Fibroblast of pulmonary artery (primary cell): ENCODE measurements around the gene HDAC4.

Source experiments
- DNase-seq: peaks from one replicate; pipeline ENCODE4 v3.0.0-alpha.2; 2010; ENCODE audit warnings: low read depth
- H3K4me3 ChIP-seq: replicated peaks from 2 replicates; pipeline ENCODE4 v1.5.1; 2011; ENCODE audit warnings: low read depth, mild to moderate bottlenecking, control low read depth, low read length, moderate library complexity
- TF ChIP-seq, protein P1 (sequence below): IDR thresholded peaks from 2 replicates; pipeline ENCODE4 v1.5.1; 2011; ENCODE audit warnings: mild to moderate bottlenecking, control low read depth, low read length, inconsistent platforms; ENCODE audit errors: missing control alignments

HDAC4 gene

DNA sequence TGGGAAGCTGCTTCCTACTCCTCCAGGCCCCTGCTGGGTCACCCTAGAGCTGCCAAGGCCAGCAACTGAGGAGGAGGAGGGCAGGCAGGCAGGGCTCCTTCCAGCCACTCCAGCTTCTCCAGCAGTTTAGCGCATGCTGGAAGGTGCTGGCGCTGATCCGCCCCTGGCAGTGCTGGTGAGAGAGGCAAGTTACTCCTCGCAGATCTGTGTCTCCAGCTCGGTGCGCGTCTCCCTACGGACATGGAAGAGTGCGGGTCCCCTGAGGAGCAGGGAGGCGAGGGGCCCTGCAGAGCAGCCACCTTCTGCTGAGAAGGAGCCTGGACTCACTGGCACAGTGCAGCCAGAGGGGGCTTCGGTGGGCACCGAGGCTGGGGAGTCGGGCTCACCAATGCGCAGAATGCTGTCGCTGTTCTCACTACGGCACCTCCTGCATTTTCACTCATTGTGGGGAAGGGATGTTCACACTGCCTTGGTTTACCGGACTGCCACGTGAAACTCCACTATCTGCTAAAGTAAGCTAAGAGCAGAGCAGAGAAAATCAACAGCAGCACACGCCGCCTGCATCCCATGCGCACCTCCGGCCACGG lies 206.0 kb downstream of the HDAC4 start:
- H3K4me3 ChIP-seq = no peak overlapping the region
- TF ChIP-seq, protein P1, sequence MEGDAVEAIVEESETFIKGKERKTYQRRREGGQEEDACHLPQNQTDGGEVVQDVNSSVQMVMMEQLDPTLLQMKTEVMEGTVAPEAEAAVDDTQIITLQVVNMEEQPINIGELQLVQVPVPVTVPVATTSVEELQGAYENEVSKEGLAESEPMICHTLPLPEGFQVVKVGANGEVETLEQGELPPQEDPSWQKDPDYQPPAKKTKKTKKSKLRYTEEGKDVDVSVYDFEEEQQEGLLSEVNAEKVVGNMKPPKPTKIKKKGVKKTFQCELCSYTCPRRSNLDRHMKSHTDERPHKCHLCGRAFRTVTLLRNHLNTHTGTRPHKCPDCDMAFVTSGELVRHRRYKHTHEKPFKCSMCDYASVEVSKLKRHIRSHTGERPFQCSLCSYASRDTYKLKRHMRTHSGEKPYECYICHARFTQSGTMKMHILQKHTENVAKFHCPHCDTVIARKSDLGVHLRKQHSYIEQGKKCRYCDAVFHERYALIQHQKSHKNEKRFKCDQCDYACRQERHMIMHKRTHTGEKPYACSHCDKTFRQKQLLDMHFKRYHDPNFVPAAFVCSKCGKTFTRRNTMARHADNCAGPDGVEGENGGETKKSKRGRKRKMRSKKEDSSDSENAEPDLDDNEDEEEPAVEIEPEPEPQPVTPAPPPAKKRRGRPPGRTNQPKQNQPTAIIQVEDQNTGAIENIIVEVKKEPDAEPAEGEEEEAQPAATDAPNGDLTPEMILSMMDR = no peak
- no peak for DNase-seq

DNA sequence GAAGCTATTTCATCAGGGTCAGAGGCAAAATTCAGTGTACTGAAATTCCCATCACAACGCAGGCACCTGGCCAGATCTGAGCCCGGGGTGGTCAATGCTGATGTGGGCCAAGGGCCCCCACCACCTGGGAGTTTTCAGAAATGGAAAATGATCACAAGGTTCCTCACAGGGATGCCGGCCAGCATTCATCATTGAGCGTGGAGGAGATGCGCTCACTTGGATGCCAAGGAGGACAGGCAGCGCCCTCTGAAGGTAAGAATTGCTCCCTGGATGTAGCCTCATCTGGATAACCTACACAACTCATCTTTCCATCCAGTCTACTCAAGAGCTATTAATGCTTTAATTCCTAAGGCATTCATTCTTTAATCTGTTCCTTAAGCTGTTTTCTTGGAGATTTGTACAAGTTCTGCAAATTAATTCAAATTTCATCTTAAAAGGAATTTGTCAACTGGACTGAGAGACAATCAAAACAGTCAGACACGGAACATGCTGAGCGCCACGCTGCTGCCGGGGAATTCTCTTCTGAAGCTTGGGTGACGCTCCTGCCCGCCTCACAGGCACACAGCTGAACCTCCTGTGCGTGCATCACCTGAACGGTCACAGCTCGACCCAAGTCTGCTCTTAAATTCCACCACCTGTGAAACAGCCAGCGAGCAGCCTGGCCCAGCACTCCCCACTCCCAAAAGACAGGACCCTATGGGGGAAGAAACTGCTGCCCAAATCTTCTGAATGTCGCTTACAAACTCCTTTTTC lies 206.7 kb downstream of the HDAC4 start:
- DNase-seq = no peak
- no peak overlapping the region for H3K4me3 ChIP-seq
- TF ChIP-seq, protein P1 = peak; percentile 11

- no peak for DNase-seq
- TF ChIP-seq, protein P1 = no peak
- no peak overlapping the region for H3K4me3 ChIP-seq
Observed at GRCh38 chr2:239193401-239193811, 207.4 kb downstream of the HDAC4 start.

GRCh38 chr2:239192975-239193374 lies 207.8 kb downstream of the HDAC4 start:
- no peak for DNase-seq
- TF ChIP-seq, protein P1 = no peak

GRCh38 chr2:239192456-239192855 lies 208.4 kb downstream of the HDAC4 start:
- H3K4me3 ChIP-seq = no peak overlapping the region
- no peak for DNase-seq
- TF ChIP-seq, protein P1 = no peak

More at GRCh38 chr2:239192975-239193374, 207.8 kb downstream of the HDAC4 start:
- H3K4me3 ChIP-seq = no peak overlapping the region

DNA sequence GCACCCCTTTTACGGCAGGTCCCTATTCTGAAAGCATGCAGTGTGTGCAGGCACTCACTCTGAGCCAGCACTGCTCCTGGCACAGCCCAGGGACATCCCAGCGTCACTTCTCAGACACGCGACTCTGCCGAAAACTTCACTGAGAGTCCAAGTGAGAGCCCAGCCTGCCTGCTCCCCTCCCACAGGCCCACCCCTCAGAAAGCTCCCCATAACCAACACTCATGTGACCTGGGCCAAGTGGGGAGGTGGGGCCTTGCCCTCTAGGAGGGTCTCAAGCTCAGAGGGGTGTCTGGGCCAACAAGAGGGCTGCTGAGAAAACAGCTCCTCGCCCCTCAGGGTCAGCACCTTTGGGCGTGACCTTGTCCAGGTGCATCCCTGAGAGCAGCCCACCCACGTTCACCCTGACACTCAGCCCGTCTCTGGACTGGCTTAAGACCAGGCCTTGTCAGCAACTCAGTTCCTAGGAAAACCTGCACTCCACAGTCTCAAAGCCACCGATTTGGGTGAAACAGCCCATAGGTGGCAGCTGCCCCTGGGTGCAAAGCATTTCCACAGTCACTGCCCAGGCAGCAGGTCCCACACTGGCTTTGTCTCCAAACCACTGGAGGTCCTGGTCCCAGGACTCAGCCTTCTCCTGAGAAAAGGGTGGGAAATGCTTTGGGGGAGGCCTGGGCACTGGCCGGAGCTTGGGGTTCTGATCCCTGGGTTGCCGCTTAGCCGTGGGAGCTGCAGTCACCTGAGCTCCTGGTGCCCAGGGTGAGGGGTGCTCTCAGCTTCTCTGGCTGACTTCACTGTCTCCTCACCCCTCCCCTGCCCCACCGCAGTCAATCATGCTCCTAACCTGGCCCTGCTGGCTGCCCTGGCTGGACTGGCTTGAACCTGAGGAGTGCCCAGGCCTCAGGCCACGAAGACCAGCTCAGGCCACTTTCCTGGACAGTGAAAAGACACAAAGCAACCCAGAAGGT lies 209.6 kb downstream of the HDAC4 start:
- no peak overlapping the region for H3K4me3 ChIP-seq
- TF ChIP-seq, protein P1 = no peak
- DNase-seq = no peak
